PFSK-1 (cell line): ENCODE results near the gene GABRR1.

Source experiments
- POLR2AphosphoS5 ChIP-seq: IDR thresholded peaks from 2 replicates; pipeline ENCODE4 v1.6.1; 2012; ENCODE audit warnings: low read depth, mild to moderate bottlenecking, control low read depth, low read length, moderate library complexity
- REST ChIP-seq, 2 experiments: IDR thresholded peaks; 2 replicates each; pipeline versions ENCODE4 v1.6.1 to v1.8.0; 2011 to 2012; ENCODE audit warnings: low read depth in 2 of 2, low read length in 2 of 2, control low read depth in 1 of 2, inconsistent platforms in 1 of 2, mild to moderate bottlenecking in 1 of 2, moderate library complexity in 1 of 2; ENCODE audit not compliant: insufficient read depth in 1 of 2
- TAF1 ChIP-seq: IDR thresholded peaks from 2 replicates; pipeline ENCODE4 v1.6.1; 2012; ENCODE audit warnings: low read length, control low read depth, borderline replicate concordance; ENCODE audit not compliant: insufficient read depth

DNA sequence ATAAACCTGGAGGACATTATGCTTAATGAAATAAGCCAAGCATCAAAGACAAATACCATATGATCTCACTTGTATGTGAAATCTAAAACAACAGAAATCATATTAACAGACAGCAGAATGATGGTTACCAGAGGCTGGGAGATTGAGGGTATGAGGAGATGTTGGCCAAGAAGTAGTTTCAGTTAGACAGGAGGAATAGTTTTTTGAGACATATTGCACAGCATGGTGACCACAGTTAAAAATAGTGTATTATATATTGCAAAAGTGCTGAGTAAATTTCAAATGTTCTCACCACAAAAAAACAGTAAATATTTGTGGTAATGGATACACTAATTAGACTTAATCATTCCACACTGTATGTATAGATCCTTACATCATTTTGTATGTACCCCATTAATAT lies 1.8 kb downstream of the GABRR1 start:
- TF ChIP-seq POLR2AphosphoS5 = no peak
- no peak for TF ChIP-seq TAF1
- TF ChIP-seq REST (IDR thresholded peaks at IDR 0.05; ENCODE audit: insufficient read depth in 1 of 2, low read depth in 2 of 2, low read length in 2 of 2) = no peak
